Uterus (tissue), 2 donors: Measurements from ENCODE around the gene SETBP1.

Experiments used
- POLR2A ChIP-seq, 2 donors: fragments of 450-650 bp; IDR thresholded peaks; one replicate each; pipeline ENCODE4 v1.6.1; 2016; ENCODE audit warnings: antibody characterized with exemption in 2 of 2, mild to moderate bottlenecking in 1 of 2, moderate library complexity in 1 of 2
- TF ChIP-seq, protein P1 (sequence below), 4 experiments: fragments of 200-600 bp in 2 of 4; fragments of 450-650 bp in 2 of 4; sonication (generic) in 2 of 4; IDR thresholded peaks; one replicate each; pipeline ENCODE4 v1.5.1; 2016 to 2019; ENCODE audit warnings: antibody characterized with exemption in 4 of 4, mild to moderate bottlenecking in 2 of 4, moderate library complexity in 1 of 4

GRCh38 chr18:44740000-44740399 is 59.3 kb downstream of the SETBP1 start:
- TF ChIP-seq, protein P1, sequence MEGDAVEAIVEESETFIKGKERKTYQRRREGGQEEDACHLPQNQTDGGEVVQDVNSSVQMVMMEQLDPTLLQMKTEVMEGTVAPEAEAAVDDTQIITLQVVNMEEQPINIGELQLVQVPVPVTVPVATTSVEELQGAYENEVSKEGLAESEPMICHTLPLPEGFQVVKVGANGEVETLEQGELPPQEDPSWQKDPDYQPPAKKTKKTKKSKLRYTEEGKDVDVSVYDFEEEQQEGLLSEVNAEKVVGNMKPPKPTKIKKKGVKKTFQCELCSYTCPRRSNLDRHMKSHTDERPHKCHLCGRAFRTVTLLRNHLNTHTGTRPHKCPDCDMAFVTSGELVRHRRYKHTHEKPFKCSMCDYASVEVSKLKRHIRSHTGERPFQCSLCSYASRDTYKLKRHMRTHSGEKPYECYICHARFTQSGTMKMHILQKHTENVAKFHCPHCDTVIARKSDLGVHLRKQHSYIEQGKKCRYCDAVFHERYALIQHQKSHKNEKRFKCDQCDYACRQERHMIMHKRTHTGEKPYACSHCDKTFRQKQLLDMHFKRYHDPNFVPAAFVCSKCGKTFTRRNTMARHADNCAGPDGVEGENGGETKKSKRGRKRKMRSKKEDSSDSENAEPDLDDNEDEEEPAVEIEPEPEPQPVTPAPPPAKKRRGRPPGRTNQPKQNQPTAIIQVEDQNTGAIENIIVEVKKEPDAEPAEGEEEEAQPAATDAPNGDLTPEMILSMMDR (IDR thresholded peaks at IDR 0.05) = no peak
- no peak for TF ChIP-seq POLR2A (IDR thresholded peaks at IDR 0.05)
